ENCODE measurements around the gene AFMID. TPM values are rescaled to one million over a fixed set of nuclear protein-coding genes. Genes with fewer than 3 reads are reported as not detected.

AFMID gene
- total RNA-seq, 1 donor from 2014 or later, result 35.1 TPM

GRCh38 chr17:78140169-78141051 is 46.8 kb upstream of the AFMID start:
- Mint-ChIP-seq H3K4me3 (ENCODE audit: unreplicated experiment) (no peak overlapping the region), H3K9me3 (ENCODE audit: unreplicated experiment) (no peaks in the 10 kb centered on the region), H3K4me1 (ENCODE audit: unreplicated experiment) (peaks cover 18% of the 10 kb centered on the region), H3K36me3 (ENCODE audit: unreplicated experiment) (no peaks in the 10 kb centered on the region), H3K27ac (ENCODE audit: unreplicated experiment) (no peak overlapping the region), H3K27me3 (ENCODE audit: unreplicated experiment) (no peaks in the 10 kb centered on the region)
- no peak for DNase-seq (ENCODE audit: extremely low spot score, unreplicated experiment)
- no peak for TF ChIP-seq CTCF (IDR thresholded peaks at IDR 0.05)

GRCh38 chr17:78141437-78142118 is 45.6 kb upstream of the AFMID start:
- Mint-ChIP-seq H3K27me3 (ENCODE audit: unreplicated experiment) (no peaks in the 10 kb centered on the region), H3K4me3 (ENCODE audit: unreplicated experiment) (no peak overlapping the region), H3K27ac (ENCODE audit: unreplicated experiment) (no peak overlapping the region), H3K4me1 (ENCODE audit: unreplicated experiment) (peaks cover 28% of the 10 kb centered on the region), H3K9me3 (ENCODE audit: unreplicated experiment) (no peaks in the 10 kb centered on the region), H3K36me3 (ENCODE audit: unreplicated experiment) (no peaks in the 10 kb centered on the region)
- DNase-seq (ENCODE audit: extremely low spot score, unreplicated experiment), result no peak
- no peak for TF ChIP-seq CTCF (IDR thresholded peaks at IDR 0.05)

GRCh38 chr17:78142119-78142861 is 44.9 kb upstream of the AFMID start:
- no peak for DNase-seq (ENCODE audit: extremely low spot score, unreplicated experiment)
- no peak overlapping the region for H3K27ac Mint-ChIP-seq (ENCODE audit: unreplicated experiment)

GRCh38 chr17:78143214-78144146 is 43.7 kb upstream of the AFMID start:
- H3K36me3 Mint-ChIP-seq (ENCODE audit: unreplicated experiment), result no peaks in the 10 kb centered on the region
- no peaks in the 10 kb centered on the region for H3K9me3 Mint-ChIP-seq (ENCODE audit: unreplicated experiment)
- DNase-seq (ENCODE audit: extremely low spot score, unreplicated experiment), result no peak
- no peak overlapping the region for H3K4me3 Mint-ChIP-seq (ENCODE audit: unreplicated experiment)
- H3K27me3 Mint-ChIP-seq (ENCODE audit: unreplicated experiment), result no peaks in the 10 kb centered on the region
- no peak for TF ChIP-seq CTCF (IDR thresholded peaks at IDR 0.05)
- H3K4me1 Mint-ChIP-seq (ENCODE audit: unreplicated experiment), result peaks cover 30% of the 10 kb centered on the region
- no peak overlapping the region for H3K27ac Mint-ChIP-seq (ENCODE audit: unreplicated experiment)

More at GRCh38 chr17:78142119-78142861, 44.9 kb upstream of the AFMID start:
- no peak for TF ChIP-seq CTCF (IDR thresholded peaks at IDR 0.05)
- Mint-ChIP-seq H3K4me3 (ENCODE audit: unreplicated experiment) (no peak overlapping the region), H3K36me3 (ENCODE audit: unreplicated experiment) (no peaks in the 10 kb centered on the region), H3K4me1 (ENCODE audit: unreplicated experiment) (peaks cover 28% of the 10 kb centered on the region), H3K27me3 (ENCODE audit: unreplicated experiment) (no peaks in the 10 kb centered on the region), H3K9me3 (ENCODE audit: unreplicated experiment) (no peaks in the 10 kb centered on the region)

All from osteocyte (in vitro differentiated cells).